Spinal cord (tissue), 10 donors: ENCODE results near the gene HEATR5B. TPM values are rescaled to one million over a fixed set of nuclear protein-coding genes. Genes with fewer than 3 reads are reported as not detected.
"Not testable (repeated sequence)": the region's sequence is repeated elsewhere in the genome, so short reads cannot be mapped to it uniquely, and the experiment has no call there.

Source experiments
- DNase-seq, 6 donors: peaks; one replicate each; pipeline versions ENCODE4 v3.0.0 to v3.0.0-alpha.2; 2013 to 2015; ENCODE audit warnings: low spot score in 6 of 6, low read depth in 4 of 6
- H3K27ac ChIP-seq: one replicate; pipeline ENCODE4 v1.5.1; 2013; ENCODE audit warnings: low read depth, low read length, control low read depth
- H3K27me3 ChIP-seq: one replicate; pipeline ENCODE4 v1.6.1; 2013; ENCODE audit warnings: low read length; ENCODE audit not compliant: control insufficient read depth, insufficient read depth
- H3K36me3 ChIP-seq: one replicate; pipeline ENCODE4 v1.6.1; 2013; ENCODE audit warnings: low read length; ENCODE audit not compliant: control insufficient read depth, insufficient read depth
- H3K4me1 ChIP-seq: one replicate; pipeline ENCODE4 v1.6.1; 2013; ENCODE audit warnings: low read length; ENCODE audit not compliant: control insufficient read depth, insufficient read depth
- H3K4me3 ChIP-seq: one replicate; pipeline ENCODE4 v1.5.1; 2013; ENCODE audit warnings: low read depth, low read length, control low read depth
- H3K9me3 ChIP-seq: one replicate; pipeline ENCODE4 v1.6.1; 2013; ENCODE audit warnings: low read length; ENCODE audit not compliant: control insufficient read depth, insufficient read depth
- WGBS: methylation state at CpG from one replicate; pipeline ENCODE4 v1.1.5; 2013; ENCODE audit warnings: missing lambda C conversion rate; ENCODE audit not compliant: insufficient coverage; 5-methylcytosine and 5-hydroxymethylcytosine counted together
- polyA plus RNA-seq, 2 donors: library from polyadenylated mRNA; unstranded; fragments of 120-200 nt; gene quantifications; one replicate each; pipeline ENCODE4 v1.2.1, GENCODE V29; 2013; ENCODE audit not compliant: insufficient read length in 2 of 2
- total RNA-seq, 2 donors: library from RNA; depleted of rRNA in 1 of 2; stranded (reverse); fragments of 120-200 nt in 1 of 2; fragments of >200 nt in 1 of 2; gene quantifications; one replicate each; pipeline versions ENCODE4 v1.2.3 to v1.2.4, GENCODE V29; 2013 to 2014
- donor health status: healthy.

Gene HEATR5B
- total and polyA plus RNA-seq, 4 donors: 25.2 to 58.6 (median 28.3) TPM

GRCh38 chr2:36999416-36999815, 84.8 kb downstream of the HEATR5B start:
- not testable (repeated sequence) for DNase-seq, H3K4me3 ChIP-seq, H3K27ac ChIP-seq, H3K9me3 ChIP-seq, H3K4me1 ChIP-seq, H3K27me3 ChIP-seq
- WGBS: 98% methylated on average over 9 of the region's 9 CpGs
- peaks cover 33% of the 10 kb centered on the region for H3K36me3 ChIP-seq

- Histone ChIP-seq H3K4me3 (no peak overlapping the region), H3K36me3 (peaks cover 16% of the 10 kb centered on the region), H3K27ac (no peak overlapping the region), H3K9me3 (no peaks in the 10 kb centered on the region), H3K4me1 (no peaks in the 10 kb centered on the region), H3K27me3 (no peaks in the 10 kb centered on the region)
- 100% methylated on average over 2 of the region's 6 CpGs for WGBS
- DNase-seq: no peak
Observed at GRCh38 chr2:36993841-36994620, 90.1 kb downstream of the HEATR5B start.

- WGBS: no CpG with 5 or more reads among the region's 6 CpGs
- Histone ChIP-seq H3K36me3 (peaks cover 21% of the 10 kb centered on the region), H3K27me3 (no peaks in the 10 kb centered on the region), H3K4me3 (no peak overlapping the region), H3K4me1 (no peaks in the 10 kb centered on the region), H3K9me3 (no peaks in the 10 kb centered on the region), H3K27ac (no peak overlapping the region)
- no peak for DNase-seq
Observed at GRCh38 chr2:36988008-36988407, 96.2 kb downstream of the HEATR5B start.

- DNase-seq: no peak
- Histone ChIP-seq H3K27me3 (no peaks in the 10 kb centered on the region), H3K4me1 (no peaks in the 10 kb centered on the region), H3K9me3 (no peaks in the 10 kb centered on the region), H3K27ac (no peak overlapping the region), H3K36me3 (peaks cover 21% of the 10 kb centered on the region), H3K4me3 (no peak overlapping the region)
- no CpG with 5 or more reads among the region's 3 CpGs for whole genome bisulfite sequencing
Observed at GRCh38 chr2:36982467-36982866, 101.7 kb downstream of the HEATR5B start.

GRCh38 chr2:36981911-36982310, 102.3 kb downstream of the HEATR5B start:
- WGBS: no CpG with 5 or more reads among the region's 2 CpGs
- Histone ChIP-seq H3K4me3 (no peak overlapping the region), H3K36me3 (peaks cover 18% of the 10 kb centered on the region)

GRCh38 chr2:36979007-36979406, 105.2 kb downstream of the HEATR5B start:
- 100% methylated on average over 1 of the region's 3 CpGs for WGBS
- not testable (repeated sequence) for DNase-seq

More at GRCh38 chr2:36981911-36982310, 102.3 kb downstream of the HEATR5B start:
- Histone ChIP-seq H3K27me3 (no peaks in the 10 kb centered on the region), H3K27ac (no peak overlapping the region), H3K9me3 (no peaks in the 10 kb centered on the region), H3K4me1 (no peaks in the 10 kb centered on the region)
- no peak for DNase-seq

GRCh38 chr2:36976065-36976464, 108.1 kb downstream of the HEATR5B start:
- no peak for DNase-seq
- no peaks in the 10 kb centered on the region for H3K4me1 ChIP-seq
- H3K4me3 ChIP-seq: no peak overlapping the region
- H3K36me3 ChIP-seq: peaks cover 11% of the 10 kb centered on the region
- no peak overlapping the region for H3K27ac ChIP-seq
- no peaks in the 10 kb centered on the region for H3K27me3 ChIP-seq
- WGBS: 77% methylated on average over 2 of the region's 2 CpGs
- H3K9me3 ChIP-seq: no peaks in the 10 kb centered on the region

More at GRCh38 chr2:36979007-36979406, 105.2 kb downstream of the HEATR5B start:
- peaks cover 15% of the 10 kb centered on the region for H3K36me3 ChIP-seq
- H3K4me3 ChIP-seq, H3K9me3 ChIP-seq, H3K4me1 ChIP-seq, H3K27ac ChIP-seq, H3K27me3 ChIP-seq: not testable (repeated sequence)

GRCh38 chr2:36975306-36975705, 108.9 kb downstream of the HEATR5B start:
- 93% methylated on average over 6 of the region's 8 CpGs for WGBS
- no peaks in the 10 kb centered on the region for H3K27me3 ChIP-seq
- no peak overlapping the region for H3K4me3 ChIP-seq

GRCh38 chr2:36973320-36973719, 110.9 kb downstream of the HEATR5B start:
- WGBS: no CpG with 5 or more reads among the region's 2 CpGs
- H3K27me3 ChIP-seq: no peaks in the 10 kb centered on the region
- H3K4me3 ChIP-seq: no peak overlapping the region
- DNase-seq: no peak
- H3K4me1 ChIP-seq: no peaks in the 10 kb centered on the region
- H3K27ac ChIP-seq: no peak overlapping the region
- no peaks in the 10 kb centered on the region for H3K9me3 ChIP-seq
- no peaks in the 10 kb centered on the region for H3K36me3 ChIP-seq

More at GRCh38 chr2:36975306-36975705, 108.9 kb downstream of the HEATR5B start:
- Histone ChIP-seq H3K36me3 (peaks cover 11% of the 10 kb centered on the region), H3K27ac (no peak overlapping the region), H3K9me3 (no peaks in the 10 kb centered on the region), H3K4me1 (no peaks in the 10 kb centered on the region)
- DNase-seq: no peak

- H3K4me1 ChIP-seq: peaks cover under 1% of the 10 kb centered on the region
- H3K27ac ChIP-seq: no peak overlapping the region
- no peaks in the 10 kb centered on the region for H3K36me3 ChIP-seq
- no peaks in the 10 kb centered on the region for H3K27me3 ChIP-seq
- H3K4me3 ChIP-seq: no peak overlapping the region
- no peak for DNase-seq
- H3K9me3 ChIP-seq: no peaks in the 10 kb centered on the region
Observed at GRCh38 chr2:36971990-36972389, 112.2 kb downstream of the HEATR5B start.
